GM06990 (cell line): ENCODE data around the gene IGF1.

Experiments
- DNase-seq: peaks from one replicate; pipeline ENCODE4 v3.0.0-alpha.2; 2011; ENCODE audit not compliant: insufficient read length; ENCODE audit errors: extremely low read depth
- H3K27me3 ChIP-seq: replicated peaks from 2 replicates; pipeline ENCODE4 v1.6.0; 2011; ENCODE audit warnings: low read length; ENCODE audit not compliant: control insufficient read depth, insufficient read depth
- H3K36me3 ChIP-seq: 2 replicates; pipeline ENCODE4 v1.5.1; 2011; ENCODE audit warnings: low read length; ENCODE audit not compliant: control insufficient read depth, insufficient read depth
- H3K4me3 ChIP-seq: replicated peaks from 2 replicates; pipeline ENCODE4 v1.5.1; 2011; ENCODE audit warnings: low read depth, mild to moderate bottlenecking, control low read depth, low read length
- CTCF ChIP-seq: IDR thresholded peaks from 2 replicates; pipeline ENCODE4 v1.5.1; 2011; ENCODE audit warnings: low read length, control low read depth, mild to moderate bottlenecking, inconsistent platforms; ENCODE audit not compliant: insufficient read depth, poor library complexity, severe bottlenecking

IGF1 gene

DNA sequence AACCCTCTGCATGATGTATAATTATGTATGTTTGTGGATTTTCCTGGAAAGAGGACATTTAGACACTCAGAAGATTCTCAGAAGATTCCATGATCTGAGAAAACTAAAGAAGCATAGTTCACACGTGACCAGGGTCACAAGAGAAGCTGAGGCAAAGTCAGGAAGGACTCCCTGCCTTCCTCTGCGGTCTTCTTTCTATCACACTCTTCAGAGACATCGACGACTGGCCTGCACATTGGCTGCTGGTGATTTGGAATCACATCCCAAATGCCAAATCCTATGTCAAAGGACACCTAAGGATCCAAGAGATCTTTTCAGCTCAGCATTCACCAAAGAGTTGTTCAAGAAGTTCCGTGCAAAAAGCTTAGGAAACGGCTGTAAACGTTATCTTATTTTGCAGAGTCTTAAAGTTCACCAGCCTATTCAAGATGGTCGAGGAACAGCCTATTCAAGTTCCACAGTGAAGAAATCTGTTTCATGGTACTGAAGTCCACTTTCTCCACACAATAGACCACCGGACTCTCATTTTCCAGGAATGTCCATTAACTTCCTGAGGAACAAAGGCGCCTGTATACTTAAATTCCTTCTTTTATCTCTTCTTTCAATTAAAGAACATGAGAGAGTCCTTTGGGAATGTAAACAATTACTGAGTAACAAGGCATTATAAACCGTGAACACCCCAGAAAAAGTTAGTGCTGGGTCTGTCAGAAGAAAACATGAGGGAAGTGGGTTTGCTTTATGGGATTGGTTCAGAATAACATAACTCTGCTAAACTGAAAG is 42.1 kb downstream of the IGF1 start:
- Histone ChIP-seq H3K4me3 (no peak overlapping the region), H3K36me3 (no peaks in the 10 kb centered on the region), H3K27me3 (no peaks in the 10 kb centered on the region; the same call in 1 of the 2 replicates)
- TF ChIP-seq CTCF: no peak
- DNase-seq: no peak

DNA sequence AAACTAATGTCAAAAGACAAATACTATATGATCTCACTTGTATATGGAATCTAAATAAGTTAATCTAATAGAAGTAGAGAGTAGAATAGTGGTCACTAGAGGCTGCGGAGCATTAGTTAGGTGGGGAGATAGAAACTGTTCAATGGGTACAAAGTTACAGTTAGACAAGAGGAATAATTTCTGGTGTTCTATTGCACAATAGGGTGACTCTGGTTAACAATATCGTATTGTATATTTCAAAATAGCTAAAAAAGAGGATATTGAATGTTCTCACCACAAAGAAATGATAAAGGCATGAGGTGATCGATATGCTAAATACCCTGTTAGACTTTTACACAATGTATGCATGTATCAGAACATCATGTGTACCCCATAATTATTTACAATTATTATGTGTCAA is 42.9 kb downstream of the IGF1 start:
- no peak overlapping the region for H3K4me3 ChIP-seq
- H3K27me3 ChIP-seq: no peaks in the 10 kb centered on the region; the same call in 1 of the 2 replicates
- no peak for DNase-seq
- H3K36me3 ChIP-seq: no peaks in the 10 kb centered on the region
- TF ChIP-seq CTCF: no peak

DNA sequence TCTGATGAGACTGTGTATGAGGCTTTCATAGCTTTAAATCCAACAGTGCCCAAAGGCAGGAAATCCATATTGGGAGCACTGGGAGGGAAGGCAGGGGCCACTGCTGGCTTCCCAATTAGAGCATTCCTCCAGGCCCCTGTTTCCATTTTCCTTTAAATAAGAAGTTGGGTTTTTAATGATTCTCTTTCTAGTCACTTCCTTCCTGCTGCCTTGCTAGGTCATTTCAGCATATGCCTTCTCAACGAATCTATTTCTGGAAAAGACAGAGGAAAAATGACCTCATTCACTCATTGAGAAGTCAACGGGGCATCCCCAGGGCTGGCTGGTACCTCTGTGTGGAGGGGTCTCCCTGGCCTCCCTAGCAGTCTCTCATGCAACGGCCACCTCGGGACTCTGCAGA is 43.5 kb downstream of the IGF1 start:
- H3K4me3 ChIP-seq: no peak overlapping the region
- H3K36me3 ChIP-seq: no peaks in the 10 kb centered on the region
- no peak for TF ChIP-seq CTCF
- DNase-seq: no peak
- H3K27me3 ChIP-seq: no peaks in the 10 kb centered on the region; the same call in 1 of the 2 replicates

DNA sequence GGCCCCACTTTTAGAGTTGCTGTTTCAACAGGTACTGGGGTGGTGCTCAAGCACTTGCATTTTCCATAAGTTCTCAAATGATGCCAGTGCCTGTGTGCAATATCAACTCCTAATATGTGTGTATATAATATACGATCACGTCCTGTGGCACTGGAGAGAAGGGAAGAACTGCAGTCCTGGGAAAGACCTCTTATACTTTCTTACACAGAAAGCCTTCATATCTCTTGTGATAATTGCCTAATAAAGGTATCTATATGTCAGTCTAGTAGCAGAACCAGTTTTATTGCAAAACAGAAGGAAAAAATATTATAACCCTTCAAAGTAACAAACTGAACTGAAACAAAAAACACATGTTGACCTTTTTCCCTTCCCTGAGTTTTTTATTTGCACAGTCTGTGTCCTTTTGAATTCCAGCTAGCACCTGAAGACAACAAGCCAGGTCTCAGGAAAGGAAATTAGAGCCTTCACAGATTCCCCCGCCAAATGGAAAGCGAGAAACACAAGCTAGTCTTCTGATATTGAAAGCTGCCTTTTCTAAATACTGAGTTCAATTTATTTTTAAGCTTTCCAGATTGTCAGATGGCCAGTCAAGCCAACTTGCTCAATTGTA is 44.4 kb downstream of the IGF1 start:
- Histone ChIP-seq H3K4me3 (no peak overlapping the region), H3K36me3 (no peaks in the 10 kb centered on the region), H3K27me3 (no peaks in the 10 kb centered on the region; the same call in 1 of the 2 replicates)
- DNase-seq: no peak
- TF ChIP-seq CTCF: no peak

- DNase-seq: no peak
- TF ChIP-seq CTCF: no peak
- Histone ChIP-seq H3K4me3 (no peak overlapping the region), H3K27me3 (no peaks in the 10 kb centered on the region; the same call in 1 of the 2 replicates), H3K36me3 (no peaks in the 10 kb centered on the region)
Measured at GRCh38 chr12:102433304-102433703, 47.1 kb downstream of the IGF1 start.
